Kidney glomerular epithelial cell (primary cell): Measurements from ENCODE around the gene DCD.
"Not testable (repeated sequence)": the region's sequence is repeated elsewhere in the genome, so short reads cannot be mapped to it uniquely, and the experiment has no call there.

Experiments used
- DNase-seq: peaks from one replicate; lab custom pipeline; 2025; lab: John Stamatoyannopoulos, UW

DCD gene

GRCh38 chr12:54648265-54648664 lies at the start of gene DCD:
DCD (minus strand) TSS chr12:54648365; CDS start chr12:54648303, 62 bp downstream.
- DNase-seq, result no peak

GRCh38 chr12:54697851-54698250 lies 49.7 kb upstream of the DCD start:
- DNase-seq, result no peak

GRCh38 chr12:54692353-54692752 lies 44.2 kb upstream of the DCD start:
- DNase-seq, result no peak

GRCh38 chr12:54689984-54690383 lies 41.8 kb upstream of the DCD start:
- DNase-seq, result peak; percentile 23

GRCh38 chr12:54689034-54689372 lies 40.8 kb upstream of the DCD start:
- no peak for DNase-seq

DNA sequence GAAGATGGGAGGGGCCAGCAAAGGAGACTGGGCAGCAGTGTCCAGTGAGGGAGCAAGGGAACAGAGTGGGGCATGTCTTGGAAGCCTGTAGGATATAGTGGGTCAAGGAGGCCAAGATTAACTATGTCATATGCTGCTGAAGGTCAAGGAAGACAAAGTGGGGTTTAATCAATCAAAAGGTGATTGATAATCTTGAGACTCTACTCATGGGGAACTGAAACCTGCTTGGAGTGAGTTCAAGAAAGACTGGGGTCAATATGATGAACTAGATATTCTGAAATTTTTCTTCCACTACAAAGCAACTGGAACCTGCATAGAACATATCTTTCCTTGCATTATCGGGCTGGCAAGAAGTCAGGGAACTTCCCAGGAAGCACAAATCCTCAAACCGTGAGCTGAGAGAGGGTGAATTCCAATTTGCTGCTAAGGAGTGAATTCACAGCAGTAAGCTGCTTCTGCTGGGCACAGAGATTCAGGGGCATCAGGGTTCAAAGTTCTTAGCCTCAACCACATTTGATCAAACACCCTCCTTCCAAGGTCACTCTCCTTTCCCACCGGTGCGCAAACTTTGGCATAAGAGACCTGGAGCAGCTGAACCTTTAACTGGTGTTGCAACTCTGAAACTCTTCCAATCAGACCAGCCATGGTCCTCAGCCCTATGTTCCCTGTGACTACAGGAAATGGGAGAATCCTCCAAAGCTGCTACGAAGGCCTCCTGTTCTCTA lies 40.3 kb upstream of the DCD start:
- DNase-seq, result no peak

DNA sequence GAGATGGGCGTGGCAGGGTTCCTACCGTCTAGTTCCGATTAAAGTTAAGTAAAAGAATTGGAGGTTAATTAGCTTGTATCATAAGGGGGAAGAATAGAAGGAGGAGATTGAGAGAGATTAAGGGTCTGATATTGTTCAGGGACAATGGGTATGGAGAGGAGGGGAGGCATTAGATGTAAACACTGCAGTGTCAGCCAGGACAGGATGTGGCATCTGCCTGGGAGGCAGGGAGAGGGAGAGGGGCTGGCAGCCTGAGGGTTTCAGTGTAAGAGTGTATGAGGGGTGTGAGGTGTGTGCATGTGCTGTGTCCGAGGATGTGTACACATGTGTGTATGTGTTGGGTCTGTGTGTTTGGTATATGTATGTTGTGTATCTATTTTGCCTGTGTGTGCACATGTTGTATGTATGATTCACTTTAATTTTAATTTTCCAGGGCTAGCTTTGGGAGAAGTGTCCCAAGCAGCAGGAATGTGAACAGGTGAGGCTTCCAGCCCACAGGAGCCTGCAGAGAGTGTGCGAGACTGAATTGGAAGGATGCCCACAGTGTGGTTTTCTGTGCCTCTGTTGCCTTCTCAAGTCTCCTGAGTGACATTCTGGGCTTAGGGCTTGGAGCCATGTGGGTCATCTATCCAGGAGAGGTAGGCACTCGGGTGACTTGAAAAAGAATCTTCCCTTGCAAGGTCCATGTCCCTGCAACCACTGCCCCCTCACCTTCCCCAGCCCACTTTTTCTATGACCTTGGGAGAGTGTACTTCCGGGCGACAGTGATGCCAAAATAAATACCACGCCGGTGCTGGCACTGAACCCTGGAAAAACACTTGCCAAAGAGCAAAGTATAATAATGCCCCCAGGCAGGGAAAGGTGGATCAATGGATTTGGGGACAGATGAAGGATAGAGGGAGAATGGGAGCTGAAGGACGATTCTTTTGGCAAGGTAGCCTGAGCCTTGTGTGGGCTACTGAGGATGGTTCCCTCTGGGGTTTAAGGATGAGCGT lies 36.8 kb upstream of the DCD start:
- DNase-seq, result no peak

DNA sequence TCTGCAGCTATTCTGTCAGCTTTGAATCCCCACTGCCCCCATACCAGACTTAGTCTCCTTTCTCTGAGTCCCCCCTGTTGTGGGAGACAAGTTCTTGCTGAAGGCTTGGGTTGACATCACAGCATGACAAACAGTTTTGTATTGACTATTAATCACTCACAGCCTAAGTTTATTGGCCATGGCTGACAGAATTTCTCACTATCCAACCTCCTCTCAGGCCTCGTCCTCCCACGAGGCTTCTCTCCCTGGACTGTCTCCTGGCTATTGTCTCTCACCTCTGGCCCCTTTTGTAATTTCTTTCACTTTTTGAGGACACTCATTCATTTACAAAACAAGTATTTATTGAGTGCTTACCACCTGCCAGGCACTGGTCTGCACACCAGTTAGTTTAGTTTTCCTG lies 35.2 kb upstream of the DCD start:
- no peak for DNase-seq

DNA sequence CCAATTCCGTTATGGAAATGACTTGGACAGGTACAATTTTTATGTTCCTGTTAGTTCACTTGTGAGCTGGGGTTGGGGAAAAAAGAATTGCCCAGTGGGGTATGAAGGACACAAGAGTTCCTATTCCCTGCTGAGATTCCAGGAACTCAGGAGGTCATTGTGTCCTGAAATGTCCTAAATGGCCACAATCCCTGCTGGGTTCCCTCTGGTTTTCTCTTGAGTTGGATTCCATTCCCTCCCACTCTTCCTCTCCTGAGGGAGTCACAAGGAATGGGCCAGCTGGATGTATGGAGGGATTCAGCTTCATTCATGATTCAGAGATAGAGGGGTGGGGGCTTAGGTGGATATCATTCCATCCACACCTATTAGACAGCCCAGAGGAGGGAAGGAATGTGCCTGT lies 34.5 kb upstream of the DCD start:
- DNase-seq, result no peak

GRCh38 chr12:54680374-54680773 lies 32.2 kb upstream of the DCD start:
- DNase-seq, result no peak

DNA sequence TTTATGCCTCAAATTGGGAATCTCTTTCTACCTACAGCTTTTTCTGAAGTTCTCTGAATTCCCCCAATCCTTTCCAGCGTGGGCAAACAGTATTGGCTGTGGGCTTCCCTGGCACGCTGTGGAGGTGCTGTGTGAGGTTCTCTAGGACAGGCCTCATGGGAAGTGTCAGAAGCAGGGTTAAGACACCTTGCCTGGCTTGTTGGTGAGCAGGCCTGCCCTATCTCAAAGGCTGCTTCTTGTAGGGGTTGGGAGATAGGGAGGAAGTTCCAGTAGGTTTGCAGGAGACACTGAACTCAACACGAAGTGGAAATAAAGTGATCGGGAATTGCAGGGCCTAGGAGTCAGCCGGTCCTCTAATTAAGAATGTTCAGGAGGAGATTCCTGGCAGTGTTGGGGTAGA lies 30.0 kb upstream of the DCD start:
- DNase-seq, result no peak

GRCh38 chr12:54667945-54668344 lies 19.8 kb upstream of the DCD start:
- no peak for DNase-seq

GRCh38 chr12:54666008-54666407 lies 17.8 kb upstream of the DCD start:
- DNase-seq, result no peak

- DNase-seq, result not testable (repeated sequence)
These were observed 17.0 kb upstream of the DCD start for GRCh38 chr12:54665022-54665635.

DNA sequence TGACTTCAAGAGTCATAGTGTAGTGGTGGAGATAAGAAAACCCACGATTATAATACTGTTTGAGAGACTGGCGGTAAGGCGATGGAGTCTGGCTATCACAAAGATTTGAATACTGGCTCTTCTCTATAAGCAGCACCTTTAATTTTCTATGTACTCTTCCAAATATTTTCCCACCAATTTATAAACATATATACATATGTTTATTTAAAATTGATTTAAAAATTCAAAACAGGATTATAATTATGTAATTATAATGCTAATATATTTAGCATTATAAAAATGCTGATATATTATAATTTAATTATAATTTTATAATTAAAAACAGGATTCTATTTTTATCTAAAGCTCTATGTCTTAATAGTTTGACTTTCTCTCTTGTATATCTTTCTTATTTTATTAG lies 15.4 kb upstream of the DCD start:
- no peak for DNase-seq

DNA sequence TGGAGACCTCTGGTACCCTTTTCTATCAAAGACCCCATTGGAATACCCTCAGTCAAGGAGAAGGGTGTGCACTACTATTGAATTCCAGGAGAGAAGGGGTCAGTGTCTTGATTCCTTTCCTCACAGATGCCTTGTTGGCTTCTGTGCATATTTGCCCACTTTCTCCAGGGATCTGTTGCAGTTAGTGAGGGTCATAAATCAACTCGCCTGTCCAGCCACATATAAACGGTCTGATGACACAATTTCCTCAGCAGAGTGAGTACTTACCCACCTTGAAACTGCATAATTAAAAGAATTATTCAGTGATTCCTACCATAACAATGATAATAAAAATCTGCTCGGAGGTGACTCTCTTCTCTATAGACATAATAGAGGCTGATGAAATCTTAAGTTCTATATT lies 13.9 kb upstream of the DCD start:
- peak; percentile 42 for DNase-seq

GRCh38 chr12:54661048-54661447 lies 12.9 kb upstream of the DCD start:
- no peak for DNase-seq

- DNase-seq, result no peak
These were observed 12.3 kb upstream of the DCD start for GRCh38 chr12:54660320-54660962.

- DNase-seq, result peak; percentile 3
These were observed 10.4 kb upstream of the DCD start for GRCh38 chr12:54658306-54659264.

GRCh38 chr12:54657105-54657607 lies 9.0 kb upstream of the DCD start:
- peak; percentile 74 for DNase-seq

DNA sequence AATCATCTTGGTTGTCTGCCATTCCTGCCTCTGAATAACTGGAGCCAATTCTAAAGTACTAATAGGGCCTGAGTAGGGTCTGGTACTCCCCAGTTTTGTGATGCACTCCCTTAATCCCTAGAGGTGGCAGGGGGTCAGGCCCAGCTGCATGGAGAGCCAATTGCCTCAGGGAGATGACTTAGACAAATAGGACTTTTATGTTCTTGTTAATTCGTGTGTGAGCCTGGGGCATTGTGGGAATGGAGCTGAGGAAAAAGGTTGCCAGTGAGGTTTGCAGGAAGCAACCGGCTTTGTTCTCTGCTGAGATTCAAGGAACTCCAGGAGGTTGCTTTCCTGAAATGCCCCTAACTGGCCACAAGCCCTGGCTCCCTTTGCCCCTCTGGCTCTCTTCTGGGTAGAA lies 6.8 kb upstream of the DCD start:
- no peak for DNase-seq
